Islet of Langerhans (tissue), 1 donor: Measurements from ENCODE around the gene CPNE5.

Experiments
- FAIRE-seq: peaks from one replicate; lab custom pipeline; 2011; peaks lifted over from hg19 to GRCh38; lab: Jason Lieb, UNC

The CPNE5 gene

DNA sequence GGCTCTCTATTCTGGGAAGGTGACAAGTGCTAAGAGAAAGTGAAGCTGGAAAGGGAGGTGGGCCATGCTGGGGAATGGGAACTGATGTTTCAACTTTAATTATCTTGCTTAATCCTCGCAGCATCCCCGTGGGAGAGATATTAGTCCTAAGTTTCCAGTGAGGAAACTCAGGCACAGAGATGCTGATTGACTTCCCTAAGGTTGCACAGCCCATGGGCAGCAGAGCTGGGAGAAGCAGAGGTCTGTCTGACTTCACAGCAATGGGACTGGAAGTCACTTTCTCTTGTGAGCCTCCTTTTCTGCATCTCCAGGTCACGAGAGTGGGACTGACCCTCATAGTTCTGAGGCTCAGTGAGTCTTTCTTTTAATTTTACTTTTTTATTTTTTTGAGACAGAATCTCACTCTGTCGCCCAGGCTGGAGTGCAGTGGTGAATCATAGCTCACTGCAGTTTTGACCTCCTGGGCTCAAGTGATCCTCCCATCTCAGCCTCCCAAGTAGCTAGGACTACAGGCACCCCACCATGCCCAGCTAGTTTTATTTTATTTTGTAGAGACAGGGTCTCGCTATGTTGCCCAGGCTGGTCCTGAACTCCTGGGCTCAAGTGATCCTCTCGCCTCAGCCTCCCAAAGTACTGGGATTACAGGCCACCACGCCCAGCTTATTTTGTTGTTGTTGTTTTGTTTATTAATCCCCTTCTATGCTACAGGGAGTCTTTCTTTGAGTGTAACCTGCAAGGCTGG, 139.0 kb downstream of the CPNE5 start:
- FAIRE-seq, result no peak

- FAIRE-seq, result no peak
Observed at GRCh38 chr6:36699348-36699747, 139.9 kb downstream of the CPNE5 start.

- no peak for FAIRE-seq
Observed at GRCh38 chr6:36698871-36699271, 140.4 kb downstream of the CPNE5 start.

DNA sequence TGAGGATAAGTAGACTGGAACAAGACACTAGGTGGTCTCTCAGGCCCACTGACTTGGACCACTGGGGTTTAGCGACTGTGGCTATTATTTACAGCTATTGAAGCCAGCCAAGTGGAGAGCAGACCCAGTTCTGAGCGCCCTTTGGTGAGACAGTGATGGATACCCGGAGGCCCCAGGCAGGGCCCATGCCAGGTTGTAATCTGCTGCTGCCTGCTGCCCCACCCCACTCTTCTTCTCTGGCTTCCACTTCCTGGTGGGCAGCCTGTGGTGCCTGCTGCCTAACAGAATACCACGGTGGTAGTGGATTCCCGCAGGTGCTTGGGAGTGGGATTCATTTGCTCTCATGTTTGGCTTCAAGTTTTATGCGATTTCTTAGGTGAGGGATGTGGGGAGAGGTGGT, 141.0 kb downstream of the CPNE5 start:
- FAIRE-seq, result no peak

DNA sequence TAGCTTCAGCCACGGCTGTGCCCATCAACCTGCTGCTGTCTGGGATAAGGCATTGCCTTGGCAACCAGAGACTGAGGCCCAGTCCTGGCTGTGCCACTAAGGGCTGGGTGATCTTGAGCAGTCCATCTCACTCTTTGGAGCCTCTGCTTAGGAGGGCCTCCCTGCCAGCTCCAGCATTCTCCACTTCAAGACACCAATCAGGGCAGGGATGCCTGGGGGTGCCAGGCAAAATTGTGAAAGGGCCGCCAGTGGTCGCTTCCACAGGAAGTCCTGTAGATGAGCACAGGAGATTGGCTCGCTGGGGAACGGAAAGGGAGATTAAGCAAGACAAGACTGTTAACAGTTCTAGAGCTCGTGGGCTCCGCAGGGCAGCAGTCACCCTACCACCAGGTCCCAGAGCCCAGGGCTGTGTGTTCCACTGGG, 141.8 kb downstream of the CPNE5 start, which contains the start of gene RAB44:
Gene RAB44 (plus strand): TSS at position 346 of the 423 bp plus-strand sequence. CDS start 6,410 bp downstream, outside the sequence.
- no peak for FAIRE-seq

DNA sequence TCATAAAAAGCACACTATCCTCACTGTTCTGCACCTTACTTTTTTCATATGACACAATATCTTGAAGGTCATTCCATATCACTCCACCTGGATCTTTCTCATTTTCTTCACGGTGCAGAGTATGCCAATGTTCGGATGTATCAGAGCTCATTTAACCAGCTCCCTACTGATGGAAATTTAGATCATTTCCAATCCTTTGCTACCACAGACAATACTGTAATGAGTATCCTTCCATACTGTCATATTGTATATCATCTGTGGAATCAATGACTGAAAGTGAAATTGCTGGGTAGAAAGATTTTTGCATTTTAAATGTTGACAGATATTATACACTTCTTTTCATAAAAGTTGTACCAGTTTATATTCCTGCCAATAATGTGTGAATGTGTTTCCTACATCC, 143.8 kb downstream of the CPNE5 start:
- FAIRE-seq, result no peak

DNA sequence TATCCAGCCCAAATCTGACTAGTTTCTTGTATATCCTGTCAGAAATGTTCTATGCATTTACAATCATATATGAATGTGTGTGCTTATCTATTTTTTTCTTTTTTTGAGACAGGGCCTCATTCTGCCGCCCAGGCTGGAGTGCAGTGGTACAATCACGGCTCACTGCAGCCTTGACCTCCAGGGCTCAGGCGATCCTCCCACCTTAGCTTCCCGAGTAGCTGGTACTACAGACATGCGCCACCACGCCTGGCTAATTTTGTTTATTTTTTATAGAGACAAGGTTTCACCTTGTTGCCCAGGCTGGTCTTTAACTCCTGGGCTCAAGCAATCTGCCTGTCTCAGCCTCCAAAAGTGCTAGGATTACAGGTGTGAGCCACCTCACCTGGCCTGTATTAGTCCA, 144.6 kb downstream of the CPNE5 start:
- FAIRE-seq, result no peak

GRCh38 chr6:36692861-36693702, 146.2 kb downstream of the CPNE5 start:
- FAIRE-seq, result no peak

- no peak for FAIRE-seq
Observed at GRCh38 chr6:36692220-36692619, 147.0 kb downstream of the CPNE5 start.

DNA sequence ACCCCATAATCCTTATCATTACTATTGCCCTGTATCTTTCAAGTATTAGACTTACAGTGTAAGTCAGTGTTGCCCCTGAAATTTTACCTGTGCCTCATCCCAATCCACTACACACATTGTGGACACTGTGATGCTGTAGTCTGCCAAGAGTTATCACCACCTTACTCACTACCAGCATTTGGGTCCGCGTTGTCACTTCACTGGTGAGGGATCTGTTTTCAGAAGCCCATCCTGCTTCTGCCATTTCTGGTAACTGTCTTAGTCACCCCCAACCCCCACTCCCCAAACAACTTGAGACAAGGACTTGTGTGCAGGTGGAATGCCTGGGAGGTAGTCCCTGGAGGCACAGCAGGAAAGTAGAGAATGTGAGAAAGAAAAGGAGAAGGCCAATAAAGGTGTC, 147.6 kb downstream of the CPNE5 start:
- no peak for FAIRE-seq

- FAIRE-seq, result no peak
Observed at GRCh38 chr6:36691011-36691410, 148.2 kb downstream of the CPNE5 start.
